ENCODE data around the gene SMAP2.
"Not testable (repeated sequence)": the region's sequence is repeated elsewhere in the genome, so short reads cannot be mapped to it uniquely, and the experiment has no call there.

Gene SMAP2

GRCh38 chr1:40372658-40373322, 737 bp upstream of the SMAP2 start:
- DNase-seq: no peak

- DNase-seq: no peak
Measured at GRCh38 chr1:40377512-40377911, 4.0 kb downstream of the SMAP2 start.

GRCh38 chr1:40379785-40380452, 6.4 kb downstream of the SMAP2 start:
- no peak for DNase-seq

- DNase-seq: no peak
Measured at GRCh38 chr1:40380817-40381216, 7.3 kb downstream of the SMAP2 start.

- DNase-seq: no peak
Measured at GRCh38 chr1:40381268-40382107, 8.0 kb downstream of the SMAP2 start.

- no peak for DNase-seq
Measured at GRCh38 chr1:40382108-40382460, 8.6 kb downstream of the SMAP2 start.

GRCh38 chr1:40382601-40383000, 9.1 kb downstream of the SMAP2 start:
- DNase-seq: no peak

- DNase-seq: no peak
Measured at GRCh38 chr1:40383095-40383487, 9.6 kb downstream of the SMAP2 start.

GRCh38 chr1:40383488-40384412, 10.2 kb downstream of the SMAP2 start:
- no peak for DNase-seq

- DNase-seq: no peak
Measured at GRCh38 chr1:40384413-40384762, 10.9 kb downstream of the SMAP2 start.

GRCh38 chr1:40384887-40385286, 11.4 kb downstream of the SMAP2 start:
- no peak for DNase-seq

- no peak for DNase-seq
Measured at GRCh38 chr1:40385437-40386358, 12.2 kb downstream of the SMAP2 start.

- DNase-seq: no peak
Measured at GRCh38 chr1:40386359-40386723, 12.8 kb downstream of the SMAP2 start.

GRCh38 chr1:40386796-40387195, 13.3 kb downstream of the SMAP2 start:
- no peak for DNase-seq

GRCh38 chr1:40387381-40388306, 14.1 kb downstream of the SMAP2 start:
- DNase-seq: not testable (repeated sequence)

GRCh38 chr1:40388456-40389321, 15.2 kb downstream of the SMAP2 start:
- DNase-seq: not testable (repeated sequence)

GRCh38 chr1:40389322-40389803, 15.8 kb downstream of the SMAP2 start:
- DNase-seq: no peak

GRCh38 chr1:40389871-40390560, 16.5 kb downstream of the SMAP2 start:
- no peak for DNase-seq

- no peak for DNase-seq
Measured at GRCh38 chr1:40390857-40391256, 17.3 kb downstream of the SMAP2 start.

Data from GOT3 (cell line).